PC-9 (cell line): ENCODE data around the gene SPOP.

Experiments
- CTCF ChIP-seq: fragments of 200-600 bp; sonication (generic); conservative IDR thresholded peaks from 2 replicates; pipeline ENCODE4 v1.6.1; 2017; ENCODE audit warnings: mixed run types, antibody characterized with exemption, mild to moderate bottlenecking, moderate library complexity
- EZH2 ChIP-seq: fragments of 200-600 bp; sonication (generic); IDR thresholded peaks from 2 replicates; pipeline ENCODE4 v1.8.0; 2017; ENCODE audit warnings: antibody characterized with exemption, low read depth

- TF ChIP-seq CTCF = no peak
- no peak for TF ChIP-seq EZH2
These were observed 38.9 kb upstream of the SPOP start for GRCh38 chr17:49716668-49717364.
